Measurements from ENCODE around the gene LSG1. TPM values are rescaled to one million over a fixed set of nuclear protein-coding genes. Genes with fewer than 3 reads are reported as not detected.

The LSG1 gene
- total and polyA plus RNA-seq, 2 of the 13 experiments (the other 11 are each of a cell fraction or from before 2014, with no cell fraction given) = 21.4 to 32.1 TPM

- TF ChIP-seq ZUFSP (CRISPR knock-in tag; IDR thresholded peaks at IDR 0.05; ENCODE audit: borderline replicate concordance) (no peak), MED1 (CRISPR knock-in tag; IDR thresholded peaks at IDR 0.05) (peak; percentile 36), ZNF124 (CRISPR knock-in tag; IDR thresholded peaks at IDR 0.05) (peak; percentile 31; the same call in 1 of the 2 replicates), ZNF362 (CRISPR knock-in tag; IDR thresholded peaks at IDR 0.05; ENCODE audit: borderline replicate concordance) (no peak), REST (IDR thresholded peaks at IDR 0.05; ENCODE audit: borderline replicate concordance in 1 of 2, low read depth in 1 of 2, low read length in 2 of 2) (no peak), ZBTB21 (CRISPR knock-in tag; IDR thresholded peaks at IDR 0.05) (peak; percentile 85), ZNF691 (CRISPR knock-in tag; IDR thresholded peaks at IDR 0.05; ENCODE audit: borderline replicate concordance, low read depth) (peak; percentile 69; the same call in 1 of the 2 replicates), HES4 (CRISPR knock-in tag; IDR thresholded peaks at IDR 0.05; ENCODE audit: borderline replicate concordance) (no peak), ZNF780A (CRISPR knock-in tag; IDR thresholded peaks at IDR 0.05) (no peak), ZHX2 (IDR thresholded peaks at IDR 0.05; ENCODE audit: low read depth) (peak; percentile 94), ZHX2 (CRISPR knock-in tag; IDR thresholded peaks at IDR 0.05; ENCODE audit: borderline replicate concordance) (no peak)
Observed at GRCh38 chr3:194671900-194672808, at the start of gene LSG1 (continued).

Measured in HepG2 (cell line).